ENCODE results near the gene CALU.

CALU gene

GRCh38 chr7:128811631-128812430, 72.7 kb downstream of the CALU start:
- DNase-seq (ENCODE audit: low spot score) = no peak

GRCh38 chr7:128812514-128813168, 73.5 kb downstream of the CALU start:
- DNase-seq (ENCODE audit: low spot score) = no peak

GRCh38 chr7:128814499-128814898, 75.3 kb downstream of the CALU start:
- DNase-seq (ENCODE audit: low spot score) = no peak

GRCh38 chr7:128815289-128815942, 76.3 kb downstream of the CALU start:
- no peak for DNase-seq (ENCODE audit: low spot score)

- DNase-seq (ENCODE audit: low spot score) = no peak
Observed at GRCh38 chr7:128818694-128819093, 79.5 kb downstream of the CALU start.

Small RNA genes lying within 50 kb of the gene (small RNA-seq; reads per million reads assigned to genes)
- gene RN7SL81P (0 to 0.18 reads per million in 2 experiments), gene RNA5SP242 (5.9 to 48.1 reads per million in 2 experiments), gene RNA5SP243 (0 to 3.5 reads per million in 2 experiments)

All from SK-N-DZ (cell line).